ENCODE measurements around the gene HRH4.

The HRH4 gene

DNA sequence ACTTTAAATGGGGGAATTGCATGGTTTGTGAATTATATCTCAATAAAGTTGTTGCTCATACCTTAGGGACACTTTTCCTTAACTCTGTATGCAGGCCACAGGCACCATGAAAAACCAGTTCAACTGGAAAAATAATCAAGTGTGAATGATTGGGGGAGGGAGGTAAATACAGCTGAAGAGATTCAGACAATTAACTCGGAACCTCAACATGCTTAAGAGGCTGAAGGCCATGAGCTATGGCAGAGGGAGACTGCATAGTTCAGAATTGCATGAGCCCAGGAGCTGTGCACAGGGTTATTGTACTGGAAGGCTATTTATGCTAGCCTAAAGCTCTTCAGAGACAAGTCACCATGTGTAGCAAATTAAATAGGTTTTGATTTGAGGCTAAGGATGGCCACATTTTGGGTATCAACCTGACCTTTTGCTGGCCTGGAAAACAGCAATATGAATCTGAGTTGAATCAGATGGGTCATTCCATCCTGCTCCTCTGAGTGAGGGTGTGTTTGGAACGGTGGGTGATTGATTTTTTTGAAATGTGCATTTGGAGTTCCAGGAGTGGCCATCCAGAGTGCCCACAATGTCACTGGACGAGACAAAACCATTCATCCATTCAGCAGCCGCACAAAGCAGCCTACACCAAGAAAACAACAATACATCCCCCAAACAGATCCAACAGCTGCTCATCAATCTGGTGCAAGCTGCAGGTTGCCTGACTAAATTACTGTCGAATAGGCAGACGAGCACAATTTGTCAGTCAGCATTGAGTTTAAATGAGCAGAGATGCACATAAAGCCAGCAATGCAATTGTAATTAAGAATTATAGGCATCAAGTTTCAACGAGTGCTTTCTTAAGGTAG, 42.5 kb downstream of the HRH4 start:
- TF ChIP-seq TAF1 (IDR thresholded peaks at IDR 0.05; ENCODE audit: borderline replicate concordance, insufficient read depth, low read length), result no peak
- TF ChIP-seq, protein P1, sequence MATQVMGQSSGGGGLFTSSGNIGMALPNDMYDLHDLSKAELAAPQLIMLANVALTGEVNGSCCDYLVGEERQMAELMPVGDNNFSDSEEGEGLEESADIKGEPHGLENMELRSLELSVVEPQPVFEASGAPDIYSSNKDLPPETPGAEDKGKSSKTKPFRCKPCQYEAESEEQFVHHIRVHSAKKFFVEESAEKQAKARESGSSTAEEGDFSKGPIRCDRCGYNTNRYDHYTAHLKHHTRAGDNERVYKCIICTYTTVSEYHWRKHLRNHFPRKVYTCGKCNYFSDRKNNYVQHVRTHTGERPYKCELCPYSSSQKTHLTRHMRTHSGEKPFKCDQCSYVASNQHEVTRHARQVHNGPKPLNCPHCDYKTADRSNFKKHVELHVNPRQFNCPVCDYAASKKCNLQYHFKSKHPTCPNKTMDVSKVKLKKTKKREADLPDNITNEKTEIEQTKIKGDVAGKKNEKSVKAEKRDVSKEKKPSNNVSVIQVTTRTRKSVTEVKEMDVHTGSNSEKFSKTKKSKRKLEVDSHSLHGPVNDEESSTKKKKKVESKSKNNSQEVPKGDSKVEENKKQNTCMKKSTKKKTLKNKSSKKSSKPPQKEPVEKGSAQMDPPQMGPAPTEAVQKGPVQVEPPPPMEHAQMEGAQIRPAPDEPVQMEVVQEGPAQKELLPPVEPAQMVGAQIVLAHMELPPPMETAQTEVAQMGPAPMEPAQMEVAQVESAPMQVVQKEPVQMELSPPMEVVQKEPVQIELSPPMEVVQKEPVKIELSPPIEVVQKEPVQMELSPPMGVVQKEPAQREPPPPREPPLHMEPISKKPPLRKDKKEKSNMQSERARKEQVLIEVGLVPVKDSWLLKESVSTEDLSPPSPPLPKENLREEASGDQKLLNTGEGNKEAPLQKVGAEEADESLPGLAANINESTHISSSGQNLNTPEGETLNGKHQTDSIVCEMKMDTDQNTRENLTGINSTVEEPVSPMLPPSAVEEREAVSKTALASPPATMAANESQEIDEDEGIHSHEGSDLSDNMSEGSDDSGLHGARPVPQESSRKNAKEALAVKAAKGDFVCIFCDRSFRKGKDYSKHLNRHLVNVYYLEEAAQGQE (IDR thresholded peaks at IDR 0.05; ENCODE audit: insufficient read depth in 1 of 2, low read depth in 2 of 2, low read length in 2 of 2), result no peak
- no peak for TF ChIP-seq SIN3A (IDR thresholded peaks at IDR 0.05; ENCODE audit: borderline replicate concordance, insufficient read depth, low read length)

DNA sequence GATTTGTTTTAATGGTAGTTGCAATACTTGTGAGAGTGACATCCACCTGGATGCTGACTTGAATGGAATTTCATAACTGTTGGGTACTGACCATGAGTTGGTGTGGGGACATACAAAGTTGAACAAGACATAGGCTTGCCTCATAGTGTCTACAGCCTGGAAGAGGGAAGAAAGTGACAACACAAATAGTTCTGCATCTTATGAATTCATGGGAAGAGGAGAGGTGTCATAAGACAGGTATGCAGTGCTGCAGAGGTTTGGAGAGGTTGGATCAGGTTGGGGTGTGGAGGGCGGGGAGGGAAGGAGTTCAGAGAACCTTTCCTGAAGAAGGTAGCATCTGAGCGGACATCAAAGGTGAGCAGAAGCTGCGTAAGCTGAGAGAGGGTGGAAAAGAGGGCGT, 44.0 kb downstream of the HRH4 start:
- TF ChIP-seq, protein P1 (IDR thresholded peaks at IDR 0.05; ENCODE audit: insufficient read depth in 1 of 2, low read depth in 2 of 2, low read length in 2 of 2), result no peak
- no peak for TF ChIP-seq SIN3A (IDR thresholded peaks at IDR 0.05; ENCODE audit: borderline replicate concordance, insufficient read depth, low read length)
- no peak for TF ChIP-seq FOXP2 (optimal IDR thresholded peaks at IDR 0.05; ENCODE audit: borderline replicate concordance, extremely low read depth, extremely low read length, insufficient read depth)
- no peak for TF ChIP-seq POLR2AphosphoS5 (IDR thresholded peaks at IDR 0.05; ENCODE audit: low read depth, low read length)
- TF ChIP-seq TAF1 (IDR thresholded peaks at IDR 0.05; ENCODE audit: borderline replicate concordance, insufficient read depth, low read length), result no peak

DNA sequence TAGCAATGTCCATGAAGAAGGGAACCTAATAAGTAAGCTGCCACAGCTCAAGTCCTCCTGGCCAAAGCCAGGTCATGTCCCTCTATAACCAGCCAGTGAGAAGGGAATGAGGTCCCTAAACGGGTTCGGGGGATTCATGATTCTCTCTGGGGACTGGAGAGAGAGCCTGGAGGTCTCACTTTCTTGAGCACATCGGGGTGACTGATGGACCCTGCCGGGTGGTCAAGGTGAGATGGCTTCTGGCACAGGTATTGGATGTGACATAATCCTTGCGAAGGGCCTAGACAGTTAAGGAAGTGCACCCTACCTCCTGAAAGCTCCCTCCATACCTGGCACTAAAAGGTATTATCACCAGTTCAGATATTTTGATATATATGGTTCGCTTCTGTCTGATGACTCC, 45.7 kb downstream of the HRH4 start:
- TF ChIP-seq TAF1 (IDR thresholded peaks at IDR 0.05; ENCODE audit: borderline replicate concordance, insufficient read depth, low read length), result no peak
- TF ChIP-seq SIN3A (IDR thresholded peaks at IDR 0.05; ENCODE audit: borderline replicate concordance, insufficient read depth, low read length), result no peak
- TF ChIP-seq POLR2AphosphoS5 (IDR thresholded peaks at IDR 0.05; ENCODE audit: low read depth, low read length), result no peak
- TF ChIP-seq, protein P1 (IDR thresholded peaks at IDR 0.05; ENCODE audit: insufficient read depth in 1 of 2, low read depth in 2 of 2, low read length in 2 of 2), result no peak
- TF ChIP-seq FOXP2 (optimal IDR thresholded peaks at IDR 0.05; ENCODE audit: borderline replicate concordance, extremely low read depth, extremely low read length, insufficient read depth), result no peak

DNA sequence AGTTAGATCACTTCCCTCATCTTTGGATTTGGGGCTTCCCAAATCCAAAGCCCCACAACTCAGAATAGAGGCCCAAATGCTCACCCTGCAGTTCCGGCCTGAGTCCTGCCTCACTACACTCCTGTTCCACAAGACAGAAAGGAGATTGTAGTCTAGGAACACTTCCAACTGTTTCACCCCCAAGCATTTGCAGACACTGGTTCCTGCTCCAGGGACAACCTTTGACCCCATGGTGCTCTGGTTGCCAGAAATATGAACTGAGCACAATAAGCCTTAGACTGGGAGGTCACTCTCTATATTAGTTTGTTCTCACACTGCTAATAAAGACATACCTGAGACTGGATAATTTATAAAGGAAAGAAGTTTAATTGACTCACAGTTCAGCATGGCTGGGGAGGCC, 49.0 kb downstream of the HRH4 start:
- TF ChIP-seq FOXP2 (optimal IDR thresholded peaks at IDR 0.05; ENCODE audit: borderline replicate concordance, extremely low read depth, extremely low read length, insufficient read depth) (no peak), SIN3A (IDR thresholded peaks at IDR 0.05; ENCODE audit: borderline replicate concordance, insufficient read depth, low read length) (no peak), TAF1 (IDR thresholded peaks at IDR 0.05; ENCODE audit: borderline replicate concordance, insufficient read depth, low read length) (no peak), POLR2AphosphoS5 (IDR thresholded peaks at IDR 0.05; ENCODE audit: low read depth, low read length) (no peak)
- TF ChIP-seq, protein P1 (IDR thresholded peaks at IDR 0.05; ENCODE audit: insufficient read depth in 1 of 2, low read depth in 2 of 2, low read length in 2 of 2), result no peak
